Osteocyte (in vitro differentiated cells): Measurements from ENCODE around the gene MSH2. TPM values are rescaled to one million over a fixed set of nuclear protein-coding genes. Genes with fewer than 3 reads are reported as not detected.

Experiments
- DNase-seq: peaks from one replicate; pipeline ENCODE4 v3.0.0; 2021; ENCODE audit warnings: mixed read lengths; ENCODE audit not compliant: unreplicated experiment; ENCODE audit errors: extremely low spot score
- H3K27ac Mint-ChIP-seq: one replicate; pipeline ENCODE4 v1.8.0; 2021; ENCODE audit warnings: mild to moderate bottlenecking, mixed read lengths; ENCODE audit not compliant: unreplicated experiment
- H3K27me3 Mint-ChIP-seq: one replicate; pipeline ENCODE4 v1.8.0; 2021; ENCODE audit warnings: mixed read lengths; ENCODE audit not compliant: unreplicated experiment
- H3K36me3 Mint-ChIP-seq: one replicate; pipeline ENCODE4 v1.8.0; 2021; ENCODE audit warnings: mixed read lengths; ENCODE audit not compliant: unreplicated experiment
- H3K4me1 Mint-ChIP-seq: one replicate; pipeline ENCODE4 v1.8.0; 2021; ENCODE audit warnings: mixed read lengths; ENCODE audit not compliant: unreplicated experiment
- H3K4me3 Mint-ChIP-seq: one replicate; pipeline ENCODE4 v1.8.0; 2021; ENCODE audit warnings: mild to moderate bottlenecking, moderate library complexity, mixed read lengths; ENCODE audit not compliant: unreplicated experiment
- H3K9me3 Mint-ChIP-seq: one replicate; pipeline ENCODE4 v1.8.0; 2021; ENCODE audit warnings: mixed read lengths; ENCODE audit not compliant: unreplicated experiment
- CTCF ChIP-seq: fragments of 200-600 bp; sonication (generic); IDR thresholded peaks from 2 replicates; pipeline ENCODE4 v1.5.0; 2021; ENCODE audit warnings: antibody characterized with exemption, mild to moderate bottlenecking, moderate library complexity
- total RNA-seq: library from RNA; stranded (reverse); gene quantifications from 2 replicates; pipeline ENCODE4 v1.2.1, GENCODE V29; 2021

MSH2 gene
- total RNA-seq, 1 donor from 2014 or later, result 27.0 TPM

GRCh38 chr2:47375307-47375706 is 27.6 kb upstream of the MSH2 start:
- no peaks in the 10 kb centered on the region for H3K9me3 Mint-ChIP-seq

GRCh38 chr2:47379384-47379783 is 23.6 kb upstream of the MSH2 start:
- H3K4me3 Mint-ChIP-seq, result no peak overlapping the region
- DNase-seq, result no peak
- no peak overlapping the region for H3K27ac Mint-ChIP-seq
- H3K27me3 Mint-ChIP-seq, result peaks cover 2% of the 10 kb centered on the region
- no peaks in the 10 kb centered on the region for H3K9me3 Mint-ChIP-seq
- H3K36me3 Mint-ChIP-seq, result no peaks in the 10 kb centered on the region
- no peak for TF ChIP-seq CTCF
- H3K4me1 Mint-ChIP-seq, result no peaks in the 10 kb centered on the region

More at GRCh38 chr2:47375307-47375706, 27.6 kb upstream of the MSH2 start:
- peaks cover 7% of the 10 kb centered on the region for H3K27me3 Mint-ChIP-seq
- H3K36me3 Mint-ChIP-seq, result no peaks in the 10 kb centered on the region
- no peak for DNase-seq
- H3K4me1 Mint-ChIP-seq, result no peaks in the 10 kb centered on the region
- TF ChIP-seq CTCF, result no peak
- H3K27ac Mint-ChIP-seq, result no peak overlapping the region
- no peak overlapping the region for H3K4me3 Mint-ChIP-seq

GRCh38 chr2:47381408-47381807 is 21.5 kb upstream of the MSH2 start:
- Mint-ChIP-seq H3K4me1 (no peaks in the 10 kb centered on the region), H3K4me3 (no peak overlapping the region), H3K27me3 (no peaks in the 10 kb centered on the region), H3K27ac (no peak overlapping the region), H3K36me3 (no peaks in the 10 kb centered on the region), H3K9me3 (no peaks in the 10 kb centered on the region)
- no peak for DNase-seq
- no peak for TF ChIP-seq CTCF

GRCh38 chr2:47386551-47386950 is 16.4 kb upstream of the MSH2 start:
- Mint-ChIP-seq H3K27me3 (peaks cover 15% of the 10 kb centered on the region), H3K36me3 (no peaks in the 10 kb centered on the region), H3K27ac (no peak overlapping the region), H3K4me1 (no peaks in the 10 kb centered on the region), H3K4me3 (no peak overlapping the region), H3K9me3 (no peaks in the 10 kb centered on the region)
- TF ChIP-seq CTCF, result no peak
- no peak for DNase-seq

GRCh38 chr2:47388888-47389287 is 14.1 kb upstream of the MSH2 start:
- no peaks in the 10 kb centered on the region for H3K36me3 Mint-ChIP-seq
- H3K4me3 Mint-ChIP-seq, result no peak overlapping the region
- no peak for DNase-seq
- H3K27me3 Mint-ChIP-seq, result peaks cover 15% of the 10 kb centered on the region
- H3K9me3 Mint-ChIP-seq, result no peaks in the 10 kb centered on the region
- no peak overlapping the region for H3K27ac Mint-ChIP-seq
- no peak for TF ChIP-seq CTCF
- no peaks in the 10 kb centered on the region for H3K4me1 Mint-ChIP-seq
